ENCODE results near the gene DLX4.

The DLX4 gene

DNA sequence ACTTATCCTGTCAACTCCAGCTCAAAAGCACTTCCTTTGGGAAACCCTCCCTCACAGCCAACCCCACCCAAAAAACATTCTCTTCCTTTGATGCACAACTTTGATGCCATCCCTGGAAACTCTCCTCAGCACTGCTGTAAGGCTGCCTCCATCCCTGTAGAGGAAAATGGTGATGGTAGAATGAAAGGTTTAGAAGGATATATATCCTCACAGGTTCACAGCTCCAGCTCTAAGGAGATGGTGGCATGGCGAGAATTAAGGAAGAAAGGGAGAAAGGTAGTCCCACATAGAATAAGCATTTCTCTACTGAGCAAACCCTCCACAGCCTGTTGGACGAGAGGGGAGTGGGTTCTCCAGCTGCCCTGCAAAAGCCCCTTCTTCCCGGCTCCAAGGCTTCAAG is 2.2 kb upstream of the DLX4 start:
- Histone ChIP-seq H3K36me3 (no peaks in the 10 kb centered on the region), H3K9me3 (ENCODE audit: severe bottlenecking) (no peaks in the 10 kb centered on the region), H3K27me3 (ENCODE audit: insufficient read depth, low read depth, severe bottlenecking) (no peaks in the 10 kb centered on the region), H3K4me3 (ENCODE audit: low read depth, low read length) (no peak overlapping the region), H3K27ac (no peak overlapping the region)
- TF ChIP-seq, protein P1, sequence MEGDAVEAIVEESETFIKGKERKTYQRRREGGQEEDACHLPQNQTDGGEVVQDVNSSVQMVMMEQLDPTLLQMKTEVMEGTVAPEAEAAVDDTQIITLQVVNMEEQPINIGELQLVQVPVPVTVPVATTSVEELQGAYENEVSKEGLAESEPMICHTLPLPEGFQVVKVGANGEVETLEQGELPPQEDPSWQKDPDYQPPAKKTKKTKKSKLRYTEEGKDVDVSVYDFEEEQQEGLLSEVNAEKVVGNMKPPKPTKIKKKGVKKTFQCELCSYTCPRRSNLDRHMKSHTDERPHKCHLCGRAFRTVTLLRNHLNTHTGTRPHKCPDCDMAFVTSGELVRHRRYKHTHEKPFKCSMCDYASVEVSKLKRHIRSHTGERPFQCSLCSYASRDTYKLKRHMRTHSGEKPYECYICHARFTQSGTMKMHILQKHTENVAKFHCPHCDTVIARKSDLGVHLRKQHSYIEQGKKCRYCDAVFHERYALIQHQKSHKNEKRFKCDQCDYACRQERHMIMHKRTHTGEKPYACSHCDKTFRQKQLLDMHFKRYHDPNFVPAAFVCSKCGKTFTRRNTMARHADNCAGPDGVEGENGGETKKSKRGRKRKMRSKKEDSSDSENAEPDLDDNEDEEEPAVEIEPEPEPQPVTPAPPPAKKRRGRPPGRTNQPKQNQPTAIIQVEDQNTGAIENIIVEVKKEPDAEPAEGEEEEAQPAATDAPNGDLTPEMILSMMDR (IDR thresholded peaks at IDR 0.05; ENCODE audit: low read depth, low read length): no peak
- DNase-seq: no peak

DNA sequence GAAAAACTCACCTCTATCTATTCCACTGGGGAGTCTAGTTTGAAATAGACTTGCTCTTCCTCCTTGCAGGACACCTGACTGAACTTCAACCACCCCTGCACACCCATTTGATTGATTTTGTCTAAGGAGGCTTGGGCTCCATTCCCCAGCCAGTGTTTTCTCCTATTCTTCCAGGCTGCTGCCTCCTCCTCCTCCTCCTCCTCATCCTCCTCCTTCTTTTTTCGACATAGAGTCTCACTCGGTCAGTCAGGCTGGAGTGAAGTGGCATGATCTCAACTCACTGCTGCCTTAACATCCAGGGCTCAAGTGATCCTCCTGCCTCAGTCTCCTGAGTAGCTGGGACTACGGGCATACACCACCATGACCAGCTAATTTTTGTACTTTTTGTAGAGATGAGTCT is 1.8 kb upstream of the DLX4 start:
- TF ChIP-seq, protein P1 (IDR thresholded peaks at IDR 0.05; ENCODE audit: low read depth, low read length): no peak
- H3K4me3 ChIP-seq (ENCODE audit: low read depth, low read length): no peak overlapping the region
- H3K27ac ChIP-seq: no peak overlapping the region
- no peaks in the 10 kb centered on the region for H3K36me3 ChIP-seq
- no peaks in the 10 kb centered on the region for H3K9me3 ChIP-seq (ENCODE audit: severe bottlenecking)
- H3K27me3 ChIP-seq (ENCODE audit: insufficient read depth, low read depth, severe bottlenecking): no peaks in the 10 kb centered on the region
- DNase-seq: no peak

DNA sequence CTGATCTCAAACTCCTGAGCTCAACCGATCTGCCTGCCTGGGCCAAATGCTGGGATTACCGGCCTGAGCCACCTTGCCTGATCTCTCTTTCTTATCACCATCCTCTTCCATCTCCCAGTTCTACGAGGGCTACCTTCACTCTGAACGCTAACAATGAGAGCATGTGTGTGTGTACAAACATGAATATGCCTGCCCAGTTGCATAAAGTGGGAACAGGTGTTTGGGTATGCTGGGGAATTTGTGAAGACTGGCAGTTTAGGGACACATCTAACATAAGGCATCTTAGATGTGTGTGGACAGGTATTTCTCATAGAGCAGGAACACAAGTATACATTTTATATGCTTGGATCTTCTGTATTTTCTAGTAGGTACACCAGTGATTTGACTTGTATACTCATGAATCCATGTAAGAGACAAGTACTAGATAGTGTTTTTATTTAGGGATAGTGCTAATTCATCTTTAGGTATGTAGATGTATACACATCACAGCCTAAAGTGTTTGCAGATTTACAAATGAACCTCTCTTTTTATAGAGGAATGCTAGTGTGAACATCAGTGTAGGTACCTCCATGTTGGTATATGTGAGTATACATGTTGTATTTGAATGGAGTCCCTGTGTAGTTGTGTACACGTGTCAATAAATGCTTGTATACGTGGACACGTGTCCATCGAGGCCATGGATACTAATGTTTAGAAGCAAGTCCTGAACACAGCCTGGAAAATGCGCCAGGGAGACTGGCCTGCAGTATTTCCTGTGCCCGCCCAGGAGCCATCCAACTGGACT is 1.2 kb upstream of the DLX4 start:
- H3K36me3 ChIP-seq: no peaks in the 10 kb centered on the region
- H3K9me3 ChIP-seq (ENCODE audit: severe bottlenecking): no peaks in the 10 kb centered on the region
- H3K4me3 ChIP-seq (ENCODE audit: low read depth, low read length): peak overlapping the region; percentile 78
- no peaks in the 10 kb centered on the region for H3K27me3 ChIP-seq (ENCODE audit: insufficient read depth, low read depth, severe bottlenecking)
- no peak for DNase-seq
- peak overlapping the region; percentile 36; the same call in 1 of the 2 replicates for H3K27ac ChIP-seq
- TF ChIP-seq, protein P1 (IDR thresholded peaks at IDR 0.05; ENCODE audit: low read depth, low read length): no peak

DNA sequence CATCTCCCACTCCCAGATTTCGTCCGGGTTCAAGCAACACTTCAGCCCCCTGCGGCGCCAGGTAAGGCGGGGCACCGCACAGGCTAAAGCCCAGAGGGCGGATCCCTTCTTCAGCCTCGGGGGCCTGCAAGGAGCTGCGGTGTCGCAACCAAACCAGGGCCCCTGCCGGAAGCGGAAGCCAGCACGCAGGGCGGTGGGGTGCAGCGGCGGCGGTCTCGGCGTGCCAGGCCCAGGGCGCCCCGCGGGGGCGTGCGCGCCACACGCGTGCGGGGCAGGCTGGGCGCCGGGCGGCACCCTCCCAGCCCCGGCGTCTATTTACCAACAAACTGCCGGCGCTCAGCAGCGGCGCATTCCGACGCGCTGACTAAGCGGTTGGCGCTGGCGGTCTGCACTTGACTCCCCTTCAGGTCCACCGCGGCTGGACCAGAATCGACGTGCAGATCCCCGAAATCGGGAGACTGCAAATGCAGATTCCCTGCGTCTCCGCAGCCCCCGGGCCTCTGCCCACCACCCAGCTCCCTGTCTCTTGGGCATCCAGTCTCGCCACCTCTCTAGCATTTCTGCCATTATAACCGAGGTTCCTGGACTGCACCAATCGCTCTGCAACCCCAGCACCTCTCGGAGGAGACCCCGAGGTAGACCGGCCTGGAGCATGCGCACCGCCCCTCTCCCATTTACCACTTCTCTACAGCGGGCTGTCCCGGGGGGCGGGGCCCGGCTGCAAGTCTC is 421 bp upstream of the DLX4 start:
- DNase-seq: peak; percentile 95
- Histone ChIP-seq H3K4me3 (ENCODE audit: low read depth, low read length) (peak overlapping the region; percentile 78), H3K27ac (peak overlapping the region; percentile 68)

DNA sequence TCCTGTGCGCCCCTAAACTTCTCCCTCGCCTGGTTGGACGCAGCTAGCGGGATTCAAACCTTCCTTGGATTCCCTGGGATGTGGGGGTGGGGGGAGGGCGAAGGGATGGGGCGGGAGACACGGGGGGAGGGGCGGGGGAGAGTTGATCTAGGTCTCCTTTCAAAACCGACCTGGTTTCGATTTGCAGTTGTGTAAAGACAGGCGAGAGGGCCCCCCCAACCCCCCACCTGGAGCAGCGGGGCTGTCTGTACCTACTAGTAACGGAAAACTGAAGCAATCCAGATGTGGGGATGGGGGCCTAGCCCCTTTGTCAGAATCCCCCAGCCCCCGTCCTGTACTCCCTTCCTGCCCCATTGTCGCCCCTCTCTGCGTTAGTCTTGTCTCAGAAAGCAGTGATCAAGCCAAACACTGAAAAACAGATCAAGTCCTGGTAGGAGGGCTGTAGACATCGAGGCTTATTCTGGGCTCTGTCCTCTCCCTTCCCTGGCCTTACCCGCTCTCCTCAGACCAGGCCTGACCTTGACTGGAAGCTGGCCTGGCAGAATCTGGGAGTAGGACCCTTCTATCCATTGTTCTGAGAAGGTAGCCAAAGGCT is 902 bp downstream of the DLX4 start:
- TF ChIP-seq, protein P1 (IDR thresholded peaks at IDR 0.05; ENCODE audit: low read depth, low read length): no peak
- H3K36me3 ChIP-seq: no peaks in the 10 kb centered on the region
- H3K27me3 ChIP-seq (ENCODE audit: insufficient read depth, low read depth, severe bottlenecking): no peaks in the 10 kb centered on the region
- no peak for DNase-seq
- H3K4me3 ChIP-seq (ENCODE audit: low read depth, low read length): peak overlapping the region; percentile 78
- no peak overlapping the region for H3K27ac ChIP-seq
- no peaks in the 10 kb centered on the region for H3K9me3 ChIP-seq (ENCODE audit: severe bottlenecking)

More for the DNA sequence above, 421 bp upstream of the DLX4 start:
- Histone ChIP-seq H3K36me3 (no peaks in the 10 kb centered on the region), H3K27me3 (ENCODE audit: insufficient read depth, low read depth, severe bottlenecking) (no peaks in the 10 kb centered on the region), H3K9me3 (ENCODE audit: severe bottlenecking) (no peaks in the 10 kb centered on the region)
- TF ChIP-seq, protein P1 (IDR thresholded peaks at IDR 0.05; ENCODE audit: low read depth, low read length): peak; percentile 8; the same call in 1 of the 2 replicates
